HUDEP-2 (cell line): ENCODE measurements around the gene PDP2.
"Not testable (repeated sequence)": the region's sequence is repeated elsewhere in the genome, so short reads cannot be mapped to it uniquely, and the experiment has no call there.

ENCODE experiments used
- DNase-seq, 76 experiments: peaks; one replicate each; lab custom pipeline; 2025; ENCODE audit not compliant: unreplicated experiment in 76 of 76; lab: John Stamatoyannopoulos, UW

The PDP2 gene

DNA sequence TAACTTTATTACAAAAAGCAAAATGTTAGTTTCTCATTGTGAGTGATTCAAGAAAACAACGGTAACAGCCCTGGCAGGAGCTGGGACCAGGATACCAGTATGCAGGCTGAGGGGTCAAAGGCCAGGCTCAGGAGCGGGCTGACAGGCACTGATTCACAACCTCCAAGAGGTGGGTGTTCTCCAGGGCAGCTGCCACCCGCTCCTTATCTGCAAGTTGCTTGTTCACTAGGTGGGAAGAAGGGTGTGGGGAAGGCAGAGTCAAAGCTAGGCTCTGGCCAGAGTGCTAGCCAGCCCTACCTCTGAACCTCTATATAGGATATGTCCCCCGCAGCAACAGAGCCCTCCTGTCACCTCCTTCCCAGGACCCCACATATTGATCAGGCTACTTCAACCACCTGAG is 51.8 kb downstream of the PDP2 start:
- peak in 8 of 76 experiments; percentile 6 to 33 (median 18) for DNase-seq

DNA sequence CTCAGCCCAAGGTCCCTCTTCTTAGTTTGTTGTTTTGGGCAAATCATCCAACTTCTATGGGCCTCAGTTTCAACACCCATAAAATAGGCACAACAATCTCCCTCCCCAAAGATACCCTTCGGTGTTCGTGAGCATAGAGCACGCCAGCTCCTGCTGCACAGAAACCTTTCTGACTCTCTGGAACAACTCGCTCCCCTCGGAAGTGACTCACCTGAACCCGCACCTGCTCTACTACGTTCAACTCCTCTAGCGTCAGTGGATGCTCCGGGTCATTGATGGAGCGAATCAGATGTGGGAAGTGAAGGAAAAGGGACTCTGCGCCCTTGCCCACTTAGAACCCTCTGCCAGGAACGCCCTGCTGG is 53.4 kb downstream of the PDP2 start:
- DNase-seq, result no peak

DNA sequence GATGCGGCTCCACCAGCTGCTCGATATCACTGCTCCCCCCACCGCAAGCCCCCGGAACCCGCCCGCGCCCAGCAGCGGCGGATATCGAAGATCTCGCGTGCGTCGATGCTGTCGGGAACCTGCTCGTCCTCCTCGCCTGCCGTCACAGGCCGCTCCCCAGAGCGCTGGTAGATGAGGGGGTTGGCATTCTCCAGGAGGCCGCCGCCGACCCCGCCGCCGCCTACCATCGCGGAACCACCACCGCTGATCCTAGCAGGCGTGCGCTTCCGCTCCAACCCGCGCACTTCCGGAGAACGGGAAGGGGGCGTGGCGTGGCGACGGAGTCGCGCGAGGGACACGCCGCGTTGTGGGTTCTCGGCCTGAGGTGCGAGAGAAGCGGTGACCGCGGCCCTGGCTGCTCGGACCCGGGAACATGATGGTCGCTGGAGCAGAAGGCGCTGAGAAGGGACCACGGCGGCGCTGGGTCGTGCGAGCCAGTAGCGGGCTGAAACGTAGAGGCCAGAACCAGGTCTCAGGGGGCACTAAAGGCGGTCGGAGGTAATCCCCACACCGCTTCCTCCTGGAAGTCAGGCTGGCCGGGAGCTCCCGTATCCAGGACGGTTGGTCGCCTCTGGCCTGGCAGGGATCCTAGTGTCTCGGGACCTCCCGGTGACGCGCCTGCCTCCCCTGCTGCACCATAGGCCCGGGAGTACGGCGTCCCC is 54.0 kb downstream of the PDP2 start, which contains the start of gene CIAO2B:
Gene CIAO2B, minus strand, starts transcription at position 265 of the 701 bp plus-strand sequence. Its CDS starts 38 bp downstream, at position 227.
- peak in 71 of 76 experiments; percentile 25 to 85 (median 68) for DNase-seq

DNA sequence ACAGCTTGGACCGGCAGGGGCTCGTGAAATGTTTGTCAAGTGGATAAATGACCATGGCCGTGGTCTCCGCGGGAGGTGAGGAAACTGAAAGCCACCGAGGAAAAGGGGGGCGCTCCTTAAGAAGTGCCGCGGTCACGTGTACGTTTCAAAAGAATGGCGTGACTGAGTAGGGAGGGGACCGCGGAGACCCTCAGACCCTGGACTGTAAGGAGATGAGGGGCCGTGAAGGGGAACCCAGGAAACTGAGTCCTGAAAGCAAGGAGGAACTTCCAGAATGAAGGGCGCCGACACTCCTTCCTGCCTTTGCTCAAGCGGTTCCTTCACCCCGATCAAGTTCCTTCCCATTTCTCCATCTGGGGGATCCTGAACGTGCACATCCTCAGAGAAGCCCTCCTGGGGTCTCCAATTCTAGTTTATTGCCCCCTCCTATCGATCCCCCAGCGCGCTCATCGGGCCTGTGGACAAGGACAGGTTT is 54.6 kb downstream of the PDP2 start:
- not testable (repeated sequence) for DNase-seq

DNA sequence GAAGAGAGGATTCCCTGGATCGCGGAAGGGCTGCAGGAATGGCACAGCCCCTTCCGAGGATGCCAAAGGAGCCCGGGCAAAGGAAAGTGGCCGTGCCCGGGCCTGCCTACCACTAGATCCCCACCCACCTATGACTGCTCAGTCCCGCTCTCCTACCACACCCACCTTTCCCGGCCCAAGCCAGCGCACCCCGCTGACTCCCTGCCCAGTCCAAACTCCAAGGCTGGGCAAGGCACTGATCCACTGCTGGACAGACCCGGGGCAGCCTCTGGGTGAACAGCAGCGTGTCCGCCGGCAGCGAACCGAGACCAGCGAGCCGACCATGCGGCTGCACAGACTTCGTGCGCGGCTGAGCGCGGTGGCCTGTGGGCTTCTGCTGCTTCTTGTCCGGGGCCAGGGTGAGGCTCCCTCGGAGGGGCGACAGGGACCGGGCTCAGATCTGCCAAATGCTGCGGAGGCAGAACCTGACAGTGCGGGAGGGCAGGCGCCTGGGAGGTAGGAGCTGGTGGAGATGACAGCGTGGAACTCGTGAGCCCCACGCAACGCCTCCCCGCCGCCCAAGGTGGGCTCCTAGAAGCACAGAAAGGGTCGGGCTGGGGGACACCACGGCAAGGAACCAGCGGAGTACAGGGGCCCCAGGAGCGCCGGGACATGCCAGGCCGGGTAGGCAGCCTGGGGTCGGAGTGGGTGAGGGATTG is 55.1 kb downstream of the PDP2 start, which contains the start of gene CES2:
Gene CES2, plus strand, starts transcription at position 203 of the 698 bp plus-strand sequence. Its CDS starts 120 bp downstream, at position 323.
- peak in 2 of 76 experiments; percentile 17 for DNase-seq

DNA sequence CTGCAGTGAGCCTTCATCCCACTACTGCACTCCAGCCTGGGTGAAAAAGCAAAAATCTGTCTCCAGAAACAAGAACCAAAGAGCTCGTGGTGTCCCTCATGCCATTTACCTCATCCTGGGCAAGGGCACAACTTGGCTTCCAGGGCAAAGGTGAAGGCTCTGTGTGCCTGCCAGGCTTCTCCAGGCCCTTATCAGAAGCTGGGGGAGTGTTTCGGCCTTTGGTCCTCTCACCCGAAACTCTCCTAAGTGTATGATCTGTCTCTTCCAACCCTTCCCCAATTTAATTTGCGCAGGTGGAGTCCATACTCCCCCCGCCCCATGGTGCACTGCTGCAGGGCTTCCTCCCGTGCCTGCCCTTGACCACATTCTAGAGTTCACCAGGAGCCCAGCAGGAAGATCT is 56.1 kb downstream of the PDP2 start:
- DNase-seq, result no peak

DNA sequence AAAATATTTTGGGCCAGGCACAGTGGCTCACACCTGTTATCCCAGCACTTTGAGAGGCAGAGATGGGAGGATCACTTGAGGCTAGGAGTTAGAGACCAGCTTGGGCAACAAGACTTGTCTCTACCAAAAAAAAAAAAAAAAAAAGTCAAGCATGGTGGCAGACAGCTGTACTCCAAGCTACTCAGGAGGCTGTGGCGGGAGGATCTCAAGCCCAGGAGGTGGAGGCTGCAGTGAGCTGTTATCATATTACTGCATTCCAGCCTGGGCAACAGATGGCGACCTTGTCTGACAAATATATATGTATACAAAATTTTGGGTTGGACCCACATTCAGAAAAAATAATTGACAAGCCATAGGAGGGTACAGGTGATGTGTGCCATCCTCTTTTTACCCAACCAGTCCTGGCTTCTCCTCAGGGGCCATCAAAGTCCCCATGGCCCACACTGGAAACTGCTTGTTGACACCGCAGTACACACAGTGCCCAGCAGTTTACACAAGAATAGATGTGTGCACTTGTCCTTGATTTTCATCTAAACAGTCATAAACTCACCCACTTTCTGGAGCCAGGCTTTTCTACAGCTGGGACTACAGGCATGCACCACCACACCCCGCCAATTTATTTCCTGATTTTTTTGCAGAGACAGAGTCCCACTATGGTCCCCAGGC is 56.7 kb downstream of the PDP2 start:
- peak in 16 of 76 experiments; percentile 4 to 34 (median 16) for DNase-seq

DNA sequence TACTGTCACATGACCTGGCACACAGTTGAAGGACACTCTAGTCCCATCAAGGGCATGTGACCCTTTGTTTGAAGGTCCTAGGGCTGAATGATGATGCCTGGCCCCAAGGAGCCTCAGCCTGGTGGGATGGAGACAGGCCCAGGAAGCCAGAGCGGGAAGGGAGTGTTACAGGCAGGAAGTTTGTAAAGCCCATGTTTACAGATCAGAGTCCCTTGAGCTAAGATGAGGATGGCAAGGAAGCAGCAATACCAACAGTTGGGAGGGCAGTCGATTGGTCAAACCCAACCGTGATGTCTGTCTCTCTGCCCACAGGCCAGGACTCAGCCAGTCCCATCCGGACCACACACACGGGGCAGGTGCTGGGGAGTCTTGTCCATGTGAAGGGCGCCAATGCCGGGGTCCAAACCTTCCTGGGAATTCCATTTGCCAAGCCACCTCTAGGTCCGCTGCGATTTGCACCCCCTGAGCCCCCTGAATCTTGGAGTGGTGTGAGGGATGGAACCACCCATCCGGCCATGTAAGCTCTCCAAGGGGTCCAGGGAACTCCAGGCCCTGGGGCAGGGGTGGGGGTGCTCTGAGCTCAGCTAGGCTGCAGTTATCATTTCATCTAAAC is 57.5 kb downstream of the PDP2 start:
- no peak for DNase-seq

DNA sequence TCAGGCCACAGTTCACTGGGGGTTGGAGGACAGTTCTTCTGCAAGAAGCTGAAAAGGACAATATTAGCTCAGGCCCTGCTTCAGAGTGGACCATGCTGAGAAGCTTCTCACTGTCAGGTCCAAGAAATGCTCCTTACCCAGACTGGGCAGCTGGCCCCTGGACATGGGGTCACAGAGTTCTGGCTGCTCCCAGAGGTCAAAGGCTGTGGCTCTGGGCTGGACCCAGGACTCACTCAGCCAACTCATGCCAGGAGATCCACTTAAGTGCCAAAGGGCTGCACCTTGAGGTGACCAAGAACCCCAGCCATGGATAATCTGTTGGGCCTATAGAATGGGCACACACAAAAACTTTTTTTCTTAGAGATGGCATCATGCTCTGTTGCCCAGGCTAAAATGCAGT is 59.1 kb downstream of the PDP2 start:
- DNase-seq, result no peak

DNA sequence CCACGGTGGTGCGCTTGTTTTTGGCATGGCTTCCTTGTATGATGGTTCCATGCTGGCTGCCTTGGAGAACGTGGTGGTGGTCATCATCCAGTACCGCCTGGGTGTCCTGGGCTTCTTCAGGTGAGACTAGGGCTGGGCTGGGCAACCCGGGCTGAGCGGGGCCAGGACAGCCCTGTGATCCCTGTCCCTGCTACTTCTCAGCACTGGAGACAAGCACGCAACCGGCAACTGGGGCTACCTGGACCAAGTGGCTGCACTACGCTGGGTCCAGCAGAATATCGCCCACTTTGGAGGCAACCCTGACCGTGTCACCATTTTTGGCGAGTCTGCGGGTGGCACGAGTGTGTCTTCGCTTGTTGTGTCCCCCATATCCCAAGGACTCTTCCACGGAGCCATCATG is 59.9 kb downstream of the PDP2 start:
- no peak for DNase-seq
